GM10266 (cell line): ENCODE data around the gene ENO1.

Experiments used
- DNase-seq: peaks from one replicate; pipeline ENCODE4 v3.0.0; 2012; ENCODE audit errors: extremely low spot score
- TF ChIP-seq, protein P1 (sequence below): IDR thresholded peaks from 2 replicates; pipeline ENCODE4 v1.5.1; 2012; ENCODE audit warnings: mild to moderate bottlenecking, low read depth; ENCODE audit not compliant: control insufficient read depth, insufficient read depth; ENCODE audit errors: missing control alignments

The ENO1 gene

DNA sequence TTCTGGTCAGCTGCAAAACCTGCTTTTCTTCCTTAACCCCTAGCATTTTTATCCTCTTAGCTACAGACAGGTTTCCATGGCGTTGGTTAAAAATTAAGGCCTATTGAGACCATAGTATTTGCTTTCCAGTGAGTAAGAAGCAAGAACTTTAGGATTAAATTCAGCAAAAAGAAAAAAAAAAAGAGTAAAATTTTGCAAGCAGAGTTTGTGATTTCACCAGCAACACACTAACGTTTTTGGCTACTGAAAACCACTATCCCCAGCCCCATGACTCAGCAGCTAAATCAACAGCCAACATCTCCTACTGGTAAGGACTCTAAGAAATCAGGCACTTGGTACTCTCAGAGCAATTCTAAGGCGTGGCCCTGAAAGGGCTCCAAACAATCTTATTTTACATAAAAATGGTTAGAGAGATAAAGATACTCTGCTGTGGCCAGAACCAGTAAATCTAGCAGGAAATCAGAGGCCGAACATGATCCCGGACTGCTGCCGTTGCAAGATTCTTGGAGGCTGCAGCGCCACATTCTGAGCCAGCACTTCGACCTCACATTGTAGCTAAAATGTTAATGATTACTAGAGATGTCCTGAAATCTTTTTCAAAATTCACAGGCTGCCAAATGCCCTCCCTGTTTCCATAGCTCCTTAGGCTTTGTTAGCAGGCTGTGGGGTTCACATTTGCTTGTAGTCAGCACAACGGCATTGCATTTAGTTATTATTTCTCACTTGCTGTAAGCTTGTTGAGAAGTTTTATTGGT, 1.6 kb upstream of the ENO1 start:
- DNase-seq = peak; percentile 63
- TF ChIP-seq, protein P1, sequence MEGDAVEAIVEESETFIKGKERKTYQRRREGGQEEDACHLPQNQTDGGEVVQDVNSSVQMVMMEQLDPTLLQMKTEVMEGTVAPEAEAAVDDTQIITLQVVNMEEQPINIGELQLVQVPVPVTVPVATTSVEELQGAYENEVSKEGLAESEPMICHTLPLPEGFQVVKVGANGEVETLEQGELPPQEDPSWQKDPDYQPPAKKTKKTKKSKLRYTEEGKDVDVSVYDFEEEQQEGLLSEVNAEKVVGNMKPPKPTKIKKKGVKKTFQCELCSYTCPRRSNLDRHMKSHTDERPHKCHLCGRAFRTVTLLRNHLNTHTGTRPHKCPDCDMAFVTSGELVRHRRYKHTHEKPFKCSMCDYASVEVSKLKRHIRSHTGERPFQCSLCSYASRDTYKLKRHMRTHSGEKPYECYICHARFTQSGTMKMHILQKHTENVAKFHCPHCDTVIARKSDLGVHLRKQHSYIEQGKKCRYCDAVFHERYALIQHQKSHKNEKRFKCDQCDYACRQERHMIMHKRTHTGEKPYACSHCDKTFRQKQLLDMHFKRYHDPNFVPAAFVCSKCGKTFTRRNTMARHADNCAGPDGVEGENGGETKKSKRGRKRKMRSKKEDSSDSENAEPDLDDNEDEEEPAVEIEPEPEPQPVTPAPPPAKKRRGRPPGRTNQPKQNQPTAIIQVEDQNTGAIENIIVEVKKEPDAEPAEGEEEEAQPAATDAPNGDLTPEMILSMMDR = no peak

- no peak for DNase-seq
- TF ChIP-seq, protein P1 = peak; percentile 22
Observed at GRCh38 chr1:8879464-8879921, 1.0 kb upstream of the ENO1 start.

DNA sequence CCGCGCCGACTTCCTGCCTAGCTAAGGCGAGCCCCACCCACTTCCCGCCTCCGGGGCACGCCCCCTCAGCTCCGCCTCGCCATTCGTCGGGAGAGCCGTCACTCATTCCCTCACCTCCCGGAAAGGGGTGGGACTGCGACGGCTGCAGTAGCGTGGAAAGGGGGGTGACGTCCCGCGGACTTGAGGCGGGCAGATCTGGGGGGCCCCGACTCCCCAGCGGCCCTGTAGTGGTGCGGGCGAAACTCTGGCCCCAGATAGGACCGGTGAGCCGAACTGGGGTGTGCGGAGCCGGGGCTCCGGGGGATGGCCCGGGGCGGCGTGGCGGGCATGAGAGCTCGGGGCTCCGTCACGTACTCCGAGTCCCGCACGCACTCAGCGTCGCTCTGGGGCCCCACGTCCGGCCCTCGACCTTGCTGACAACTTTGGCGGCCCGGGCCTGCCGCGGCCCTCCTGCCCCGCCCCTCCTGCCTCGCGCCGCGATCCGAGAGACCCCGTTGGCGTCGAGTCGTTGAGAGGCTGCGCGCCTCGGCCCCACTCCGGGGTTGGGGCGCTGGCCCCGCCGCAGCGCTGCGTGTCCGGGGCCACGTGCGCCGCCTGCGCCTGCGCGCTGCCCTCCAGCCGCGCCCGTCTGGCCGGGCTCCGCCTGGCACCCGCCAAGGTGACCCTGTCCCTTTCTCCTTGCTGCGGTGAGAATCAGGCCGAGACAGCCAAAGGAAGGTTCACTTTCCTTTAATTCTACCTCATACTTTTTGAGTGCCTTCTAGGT, 395 bp upstream of the ENO1 start:
- peak; percentile 100 for DNase-seq
- TF ChIP-seq, protein P1 = no peak

GRCh38 chr1:8876087-8876486, 2.4 kb downstream of the ENO1 start:
- TF ChIP-seq, protein P1 = no peak
- DNase-seq = no peak

DNA sequence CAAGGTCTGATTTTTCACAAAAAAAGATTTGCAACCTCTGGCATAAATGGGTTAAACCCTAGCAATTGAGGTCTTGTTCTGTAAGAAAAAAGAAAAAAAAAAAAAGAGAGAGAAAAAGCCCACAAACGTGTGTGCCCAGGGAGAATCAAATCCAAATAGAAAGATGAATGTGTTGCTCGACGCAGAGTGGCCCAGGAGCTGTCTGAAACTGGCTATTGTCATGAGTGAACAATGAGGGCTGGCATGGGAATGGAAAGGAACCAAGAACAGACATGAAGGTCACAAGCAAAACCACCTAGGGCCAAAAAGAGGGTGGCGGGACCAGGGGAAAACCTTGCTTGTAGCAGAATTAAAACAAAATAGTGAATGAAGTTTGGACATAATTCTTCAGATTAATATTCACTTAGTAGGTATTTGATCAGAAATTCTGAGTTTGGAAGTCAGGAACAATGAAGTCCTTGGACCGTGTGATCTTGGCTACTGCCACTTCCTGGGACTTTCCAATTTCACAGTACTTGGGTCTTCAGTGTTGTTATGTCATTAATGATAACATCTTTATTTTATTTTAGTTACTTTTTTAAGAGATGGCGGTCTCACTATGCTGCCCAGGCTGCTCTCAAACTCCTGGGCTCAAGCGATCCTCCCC, 3.1 kb downstream of the ENO1 start:
- TF ChIP-seq, protein P1 = no peak
- no peak for DNase-seq

- TF ChIP-seq, protein P1 = no peak
- no peak for DNase-seq
Observed at GRCh38 chr1:8874230-8875201, 4.0 kb downstream of the ENO1 start.
